ENCODE results near the gene INPP5A.
A peak's percentile ranks its signal among the peaks of the same experiment; 100 is the strongest.

INPP5A gene

DNA sequence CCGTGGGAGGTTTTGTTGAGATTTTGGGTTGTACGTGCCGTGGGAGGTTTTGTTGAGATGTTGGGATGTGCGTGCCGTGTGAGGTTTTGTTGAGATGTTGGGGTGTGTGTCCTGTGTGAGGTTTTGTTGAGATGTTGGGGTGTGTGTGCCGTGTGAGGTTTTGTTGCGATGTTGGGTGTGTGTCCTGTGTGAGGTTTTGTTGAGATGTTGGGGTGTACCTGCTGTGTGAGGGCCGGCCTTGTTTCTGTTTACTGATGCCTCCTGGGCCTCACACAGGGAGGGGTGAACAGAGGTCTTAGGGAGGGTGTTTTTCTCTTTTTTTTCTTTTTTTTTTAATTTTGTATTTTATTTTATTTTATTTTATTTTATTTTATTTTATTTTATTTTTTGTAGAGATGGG lies 36.7 kb downstream of the INPP5A start:
- Mint-ChIP-seq H3K27ac (no peak overlapping the region), H3K27me3 (no peaks in the 10 kb centered on the region), H3K4me1 (peaks cover 39% of the 10 kb centered on the region), H3K36me3 (no peaks in the 10 kb centered on the region), H3K4me3 (no peak overlapping the region), H3K9me3 (no peaks in the 10 kb centered on the region)
- DNase-seq (ENCODE audit: low spot score in 2 of 2) = no peak
- no peak for ATAC-seq (ENCODE audit: low read depth)

DNA sequence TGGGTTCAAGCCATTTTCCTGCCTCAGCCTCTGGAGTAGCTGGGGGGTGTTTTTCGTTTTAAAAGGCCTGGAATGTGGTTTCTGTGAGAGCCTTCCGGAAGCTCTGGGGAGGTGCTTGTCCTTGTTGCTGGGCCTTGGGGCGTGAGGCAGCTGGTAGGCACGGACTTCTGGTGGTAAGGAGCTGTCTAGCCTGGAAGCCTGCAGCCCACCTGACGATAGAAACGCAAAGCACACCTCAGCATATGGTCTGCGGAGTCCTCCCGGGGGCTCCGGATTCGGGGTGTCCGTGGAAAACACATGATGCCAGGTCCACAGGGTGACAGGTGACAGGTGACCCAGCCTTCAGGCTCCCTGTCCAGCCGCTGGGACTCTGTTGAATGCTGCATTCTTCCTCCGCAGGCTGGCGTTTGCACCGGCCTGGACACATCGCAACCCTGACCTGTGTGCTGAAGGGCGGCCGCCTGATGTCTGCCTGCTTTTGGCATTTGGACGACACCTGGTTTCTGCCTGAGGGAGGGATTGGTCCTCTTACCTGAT lies 37.3 kb downstream of the INPP5A start:
- H3K27me3 Mint-ChIP-seq = no peaks in the 10 kb centered on the region
- DNase-seq (ENCODE audit: low spot score in 2 of 2) = no peak

DNA sequence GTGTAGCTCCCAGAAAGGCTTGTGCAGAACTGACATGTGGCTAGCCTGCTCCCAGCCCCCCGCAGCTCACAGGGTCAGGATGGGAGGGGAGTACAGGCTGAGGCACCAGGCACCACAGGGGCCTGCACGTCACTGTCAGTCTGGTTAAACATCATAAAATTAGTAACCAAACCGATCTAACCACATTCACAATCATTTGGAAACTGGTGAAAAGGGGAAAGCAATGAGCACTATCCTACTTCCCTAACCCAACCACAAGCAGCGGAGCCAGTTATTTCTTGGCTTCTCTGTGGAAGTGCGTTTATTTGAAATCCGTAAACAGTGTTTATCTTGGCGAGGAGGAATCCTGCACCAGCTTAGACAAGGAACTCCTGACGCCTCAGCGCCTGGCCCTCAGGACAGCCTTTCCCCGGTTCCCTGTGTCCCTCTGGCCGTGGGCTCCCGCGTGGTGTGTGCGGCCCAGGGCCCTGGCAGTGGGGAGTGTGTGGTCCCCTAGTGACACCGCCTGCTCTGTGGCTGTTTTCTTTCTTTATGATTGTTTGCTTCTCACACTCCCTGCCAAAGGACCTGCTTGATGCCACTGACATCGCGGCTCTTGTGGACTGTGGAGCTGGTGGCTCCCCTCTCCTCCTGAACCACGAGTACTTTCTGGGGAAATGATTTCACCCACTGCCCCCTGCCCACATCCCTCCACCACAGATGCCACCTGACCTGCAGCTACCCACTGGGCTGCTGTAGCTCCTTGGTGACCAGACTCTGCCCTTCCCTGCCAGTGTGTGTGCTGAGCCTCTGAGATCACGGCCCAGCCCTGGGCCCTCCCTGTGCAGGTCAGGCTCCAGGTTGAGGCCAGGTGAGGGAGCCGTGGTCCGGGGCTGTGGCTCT lies 38.0 kb downstream of the INPP5A start:
- peaks cover 40% of the 10 kb centered on the region for H3K4me1 Mint-ChIP-seq
- ATAC-seq (ENCODE audit: low read depth) (peak; percentile 16), DNase-seq (ENCODE audit: low spot score in 2 of 2) (no peak)
- peak overlapping the region; percentile 73 for H3K4me3 Mint-ChIP-seq
- H3K27ac Mint-ChIP-seq = peak overlapping the region; percentile 88
- H3K9me3 Mint-ChIP-seq = no peaks in the 10 kb centered on the region
- H3K27me3 Mint-ChIP-seq = no peaks in the 10 kb centered on the region
- H3K36me3 Mint-ChIP-seq = no peaks in the 10 kb centered on the region

More for the DNA sequence above, 37.3 kb downstream of the INPP5A start:
- peak overlapping the region; percentile 73 for H3K4me3 Mint-ChIP-seq
- no peaks in the 10 kb centered on the region for H3K36me3 Mint-ChIP-seq
- no peak for ATAC-seq (ENCODE audit: low read depth)
- H3K9me3 Mint-ChIP-seq = no peaks in the 10 kb centered on the region
- peak overlapping the region; percentile 88 for H3K27ac Mint-ChIP-seq
- H3K4me1 Mint-ChIP-seq = peaks cover 40% of the 10 kb centered on the region

DNA sequence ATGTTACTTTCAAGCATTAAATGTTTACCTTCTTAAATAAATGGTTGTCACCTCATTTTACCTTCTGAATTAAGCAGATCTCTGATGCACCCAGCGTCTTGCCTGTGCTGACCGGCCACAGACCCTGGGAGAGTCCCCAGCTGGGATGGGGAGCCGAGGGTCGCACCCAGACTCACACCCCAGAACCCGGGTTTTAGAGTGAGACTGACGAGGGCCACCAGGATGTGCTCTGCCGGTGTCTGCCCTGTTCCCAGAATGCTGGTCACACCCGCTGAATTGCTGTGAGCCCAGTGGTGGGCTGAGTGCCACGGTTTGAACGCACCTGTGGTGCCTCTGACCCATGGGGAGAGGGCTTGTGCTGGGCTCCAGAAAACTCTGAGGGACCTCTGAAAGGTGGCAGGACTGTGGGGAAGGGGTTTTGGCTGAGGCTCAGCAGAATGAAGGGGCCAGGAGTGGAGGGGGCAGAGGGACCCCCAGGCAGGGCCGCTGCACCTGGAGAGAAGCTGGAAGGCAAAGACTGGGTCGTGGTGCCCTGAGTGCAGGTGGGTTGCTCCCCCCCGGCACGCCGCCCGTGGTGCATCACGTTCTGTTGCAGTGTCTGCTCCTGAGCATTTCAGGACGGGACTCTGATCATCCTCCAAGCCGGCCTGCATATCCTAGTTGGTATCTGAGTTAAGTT lies 39.2 kb downstream of the INPP5A start:
- Mint-ChIP-seq H3K27ac (peak overlapping the region; percentile 76), H3K4me3 (no peak overlapping the region), H3K36me3 (peaks cover 9% of the 10 kb centered on the region), H3K9me3 (peaks cover 2% of the 10 kb centered on the region), H3K27me3 (no peaks in the 10 kb centered on the region), H3K4me1 (peaks cover 44% of the 10 kb centered on the region)
- no peak for DNase-seq (ENCODE audit: low spot score in 2 of 2)
- ATAC-seq (ENCODE audit: low read depth) = no peak

DNA sequence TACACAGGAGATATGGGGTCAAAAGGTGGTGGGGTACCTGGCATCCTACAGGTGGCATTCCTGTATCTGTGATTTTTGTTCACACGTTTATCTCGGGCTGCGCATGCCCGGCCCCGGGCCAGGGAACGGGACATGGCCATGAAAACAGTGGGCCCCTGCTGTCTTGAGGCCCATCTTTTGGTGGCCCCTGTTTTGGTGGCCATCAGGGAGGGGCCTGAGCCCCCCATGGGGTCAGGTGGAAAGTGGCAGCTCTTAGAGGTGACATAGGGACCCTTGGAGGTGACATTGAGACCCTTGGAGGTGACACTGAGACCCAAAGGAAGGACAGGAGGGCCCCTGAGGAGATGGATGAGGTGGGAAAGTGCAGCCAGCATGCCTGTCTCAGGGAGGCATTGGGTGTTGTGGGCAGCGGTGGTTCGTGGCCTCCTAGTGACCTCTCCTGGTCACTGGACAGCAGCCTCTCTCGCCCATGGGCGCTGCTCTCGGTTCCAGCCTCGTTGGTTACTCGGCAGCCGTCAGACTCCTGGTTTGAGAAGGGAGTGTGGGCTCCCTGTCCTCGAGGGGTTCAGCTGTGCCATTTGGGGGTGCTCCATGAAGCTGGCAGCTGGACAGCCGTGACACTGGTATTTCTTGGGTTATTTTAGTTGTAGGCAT lies 39.9 kb downstream of the INPP5A start:
- DNase-seq (ENCODE audit: low spot score in 2 of 2) (no peak), ATAC-seq (ENCODE audit: low read depth) (no peak)
- no peak overlapping the region for H3K4me3 Mint-ChIP-seq
- H3K9me3 Mint-ChIP-seq = peaks cover 2% of the 10 kb centered on the region
- H3K36me3 Mint-ChIP-seq = peaks cover 12% of the 10 kb centered on the region
- H3K4me1 Mint-ChIP-seq = peaks cover 44% of the 10 kb centered on the region
- no peaks in the 10 kb centered on the region for H3K27me3 Mint-ChIP-seq
- peak overlapping the region; percentile 35 for H3K27ac Mint-ChIP-seq

DNA sequence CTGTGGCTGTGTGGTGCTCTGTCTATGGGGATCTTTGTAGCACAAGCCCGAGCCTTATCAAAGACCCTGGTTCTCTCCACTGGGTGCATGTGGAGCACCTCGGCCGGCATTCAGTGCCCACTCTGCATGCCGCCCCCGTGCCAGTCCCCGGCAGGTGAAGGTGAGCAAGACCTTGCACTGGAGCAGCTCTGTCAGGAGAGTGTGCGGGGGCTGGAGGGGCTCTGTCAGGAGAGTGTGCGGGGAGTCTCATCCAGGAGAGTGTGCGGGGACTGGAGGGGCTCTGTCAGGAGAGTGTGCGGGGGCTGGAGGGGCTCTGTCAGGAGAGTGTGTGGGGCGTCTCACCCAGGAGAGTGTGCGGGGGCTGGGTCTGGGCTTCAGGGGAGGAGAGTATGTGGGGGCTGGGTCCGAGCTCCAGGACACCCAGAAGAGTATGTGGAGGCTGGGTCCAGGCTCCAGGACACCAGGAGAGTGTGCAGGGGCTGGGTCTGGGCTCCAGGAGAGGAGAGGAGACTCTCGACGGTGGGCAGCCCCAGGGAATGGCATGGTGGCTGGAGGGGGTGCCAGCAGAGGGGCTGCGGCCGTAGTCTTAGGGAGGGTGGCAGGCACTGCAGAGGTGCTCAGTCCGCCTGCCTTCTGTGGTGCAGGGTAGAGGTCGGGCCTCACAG lies 40.8 kb downstream of the INPP5A start:
- DNase-seq (ENCODE audit: low spot score in 2 of 2) (no peak), ATAC-seq (ENCODE audit: low read depth) (no peak)
- Mint-ChIP-seq H3K27ac (peak overlapping the region; percentile 51), H3K27me3 (no peaks in the 10 kb centered on the region), H3K9me3 (peaks cover 2% of the 10 kb centered on the region), H3K4me3 (no peak overlapping the region), H3K4me1 (peaks cover 49% of the 10 kb centered on the region), H3K36me3 (peaks cover 14% of the 10 kb centered on the region)

DNA sequence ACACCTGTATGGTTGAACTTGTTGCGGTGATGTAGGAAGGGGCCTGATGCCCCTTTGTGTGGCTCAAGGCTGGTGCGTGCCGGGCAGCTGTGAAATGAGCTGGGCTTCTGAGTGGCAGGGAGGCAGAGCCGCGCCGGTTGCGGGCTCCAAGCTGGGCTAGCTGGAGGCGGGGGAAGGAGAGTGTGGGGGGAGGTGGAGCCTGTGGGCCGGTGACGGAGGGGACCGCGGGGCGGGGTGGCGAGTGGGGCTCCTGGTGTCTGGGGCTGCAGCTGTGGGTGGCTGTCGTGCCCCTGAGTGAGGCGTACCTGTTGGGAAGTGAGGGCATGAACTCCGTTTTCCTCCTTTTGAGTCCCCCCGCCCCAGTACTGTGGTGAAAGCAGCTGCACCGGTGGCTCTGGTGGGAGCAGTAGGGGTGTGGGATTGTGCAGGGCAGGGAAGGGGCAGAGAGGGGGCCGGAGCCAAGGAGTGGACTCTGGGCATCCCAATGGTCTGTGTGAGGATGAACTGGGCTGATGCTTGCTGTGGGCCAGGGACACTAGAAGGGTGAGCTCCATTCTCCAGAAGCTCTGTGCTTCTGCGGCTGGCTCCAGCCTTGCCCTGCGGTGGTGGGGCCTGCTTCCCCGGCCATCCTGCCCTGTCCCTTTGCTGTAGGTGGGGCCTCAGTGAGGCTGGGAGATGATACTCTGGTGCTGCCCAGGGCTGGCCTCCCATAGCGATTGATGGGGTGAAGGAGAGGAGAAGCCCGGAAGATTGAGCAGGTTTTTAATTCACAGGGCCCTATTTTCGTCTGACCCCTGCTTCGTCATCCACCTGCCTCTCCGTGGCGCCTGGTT lies 41.7 kb downstream of the INPP5A start:
- no peak overlapping the region for H3K4me3 Mint-ChIP-seq
- H3K27me3 Mint-ChIP-seq = no peaks in the 10 kb centered on the region
- peaks cover 14% of the 10 kb centered on the region for H3K36me3 Mint-ChIP-seq
- peaks cover 2% of the 10 kb centered on the region for H3K9me3 Mint-ChIP-seq
- ATAC-seq (ENCODE audit: low read depth) (peak; percentile 16), DNase-seq (ENCODE audit: low spot score in 2 of 2) (no peak)
- H3K4me1 Mint-ChIP-seq = peaks cover 49% of the 10 kb centered on the region
- peak overlapping the region; percentile 51 for H3K27ac Mint-ChIP-seq

DNA sequence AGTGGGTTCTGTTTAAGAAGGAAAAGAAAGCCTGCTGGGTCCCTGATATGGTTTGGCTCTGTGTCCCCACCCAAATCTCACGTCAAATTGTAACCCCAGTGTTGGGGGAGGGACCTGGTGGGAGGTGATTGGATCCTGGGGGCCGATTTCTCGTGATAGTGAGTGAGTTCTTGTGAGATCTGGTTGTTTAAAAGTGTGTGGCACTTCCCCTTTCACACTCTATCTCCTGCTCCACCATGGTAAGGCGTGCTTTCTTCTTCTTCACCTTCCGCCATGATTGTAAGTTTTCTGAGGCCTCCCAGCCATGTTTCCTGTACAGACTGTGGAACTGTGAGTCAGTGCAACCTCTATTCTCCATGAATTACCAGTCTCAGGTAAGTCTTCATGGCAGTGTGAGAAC lies 42.6 kb downstream of the INPP5A start:
- ATAC-seq (ENCODE audit: low read depth) (peak; percentile 46), DNase-seq (ENCODE audit: low spot score in 2 of 2) (no peak)
- Mint-ChIP-seq H3K27me3 (no peaks in the 10 kb centered on the region), H3K27ac (peak overlapping the region; percentile 39), H3K9me3 (peaks cover 2% of the 10 kb centered on the region), H3K36me3 (peaks cover 14% of the 10 kb centered on the region), H3K4me3 (no peak overlapping the region), H3K4me1 (peaks cover 48% of the 10 kb centered on the region)

DNA sequence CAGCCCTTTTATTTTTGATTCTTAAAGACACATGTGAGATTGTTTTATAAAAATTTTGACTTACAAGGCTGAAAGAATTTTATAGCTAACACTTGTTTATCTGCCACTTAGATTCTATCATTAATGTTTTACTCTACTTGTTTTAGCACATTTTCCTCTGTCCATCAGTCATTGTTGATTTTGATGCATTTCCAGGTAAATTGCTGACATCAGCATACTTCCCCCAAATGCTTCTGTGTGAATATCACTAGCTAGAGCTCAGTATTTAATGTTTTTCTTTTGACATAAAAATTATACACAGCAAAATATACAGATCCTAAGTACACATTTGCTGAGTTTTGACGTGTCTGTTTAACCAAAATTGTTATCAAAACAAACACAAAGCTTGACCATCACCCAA lies 43.0 kb downstream of the INPP5A start:
- DNase-seq (ENCODE audit: low spot score in 2 of 2) = no peak
- Mint-ChIP-seq H3K36me3 (peaks cover 15% of the 10 kb centered on the region), H3K27ac (peak overlapping the region; percentile 39), H3K4me3 (no peak overlapping the region), H3K4me1 (peaks cover 44% of the 10 kb centered on the region), H3K27me3 (no peaks in the 10 kb centered on the region), H3K9me3 (peaks cover 2% of the 10 kb centered on the region)
- no peak for ATAC-seq (ENCODE audit: low read depth)

DNA sequence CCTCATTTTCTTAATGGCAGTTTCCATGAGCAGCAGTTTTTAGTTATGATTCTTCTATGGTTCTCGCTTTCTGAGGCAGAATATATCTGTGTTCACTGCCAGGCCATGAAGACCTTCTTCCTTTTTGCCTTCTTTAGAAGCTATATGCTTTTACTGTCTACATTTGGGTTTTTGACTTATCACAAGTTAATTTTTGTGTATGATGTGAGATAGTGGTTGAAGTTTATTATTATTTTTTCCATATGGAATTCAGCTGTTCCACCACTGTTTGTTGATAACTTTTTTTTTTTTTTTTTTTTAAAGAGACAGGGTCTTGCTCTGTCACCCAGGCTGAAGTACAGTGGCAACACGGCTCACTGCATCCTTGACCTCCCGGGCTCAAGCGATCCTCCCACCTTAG lies 44.5 kb downstream of the INPP5A start:
- no peak for ATAC-seq (ENCODE audit: low read depth)
- peaks cover 45% of the 10 kb centered on the region for H3K4me1 Mint-ChIP-seq

DNA sequence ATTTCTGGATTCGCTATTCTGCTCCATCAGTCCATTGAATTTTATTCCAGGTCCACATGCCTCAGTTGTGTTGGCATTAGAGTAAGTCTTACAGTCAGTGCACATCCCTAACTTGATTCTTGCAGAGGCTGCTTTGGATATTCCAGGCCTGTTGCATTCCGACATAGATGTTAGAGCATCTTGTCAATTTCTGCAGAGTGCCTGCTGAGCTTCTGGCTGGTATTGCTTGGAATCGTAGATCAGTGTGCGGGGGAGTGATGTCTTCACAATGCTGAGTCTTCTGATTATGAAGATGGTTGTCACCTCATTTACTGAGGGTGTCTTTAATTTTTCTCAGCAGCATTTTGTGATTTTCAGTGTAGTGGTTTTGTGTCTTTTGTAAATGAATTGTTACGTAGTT lies 45.2 kb downstream of the INPP5A start:
- DNase-seq (ENCODE audit: low spot score in 2 of 2) (no peak), ATAC-seq (ENCODE audit: low read depth) (no peak)
- H3K27me3 Mint-ChIP-seq = no peaks in the 10 kb centered on the region
- peaks cover 41% of the 10 kb centered on the region for H3K4me1 Mint-ChIP-seq
- peaks cover 2% of the 10 kb centered on the region for H3K9me3 Mint-ChIP-seq
- H3K36me3 Mint-ChIP-seq = peaks cover 19% of the 10 kb centered on the region
- peak overlapping the region; percentile 22 for H3K27ac Mint-ChIP-seq
- no peak overlapping the region for H3K4me3 Mint-ChIP-seq

More for the DNA sequence above, 44.5 kb downstream of the INPP5A start:
- H3K36me3 Mint-ChIP-seq = peaks cover 19% of the 10 kb centered on the region
- H3K27me3 Mint-ChIP-seq = no peaks in the 10 kb centered on the region
- peak overlapping the region; percentile 39 for H3K27ac Mint-ChIP-seq
- H3K4me3 Mint-ChIP-seq = no peak overlapping the region
- DNase-seq (ENCODE audit: low spot score in 2 of 2) = no peak
- H3K9me3 Mint-ChIP-seq = peaks cover 2% of the 10 kb centered on the region

DNA sequence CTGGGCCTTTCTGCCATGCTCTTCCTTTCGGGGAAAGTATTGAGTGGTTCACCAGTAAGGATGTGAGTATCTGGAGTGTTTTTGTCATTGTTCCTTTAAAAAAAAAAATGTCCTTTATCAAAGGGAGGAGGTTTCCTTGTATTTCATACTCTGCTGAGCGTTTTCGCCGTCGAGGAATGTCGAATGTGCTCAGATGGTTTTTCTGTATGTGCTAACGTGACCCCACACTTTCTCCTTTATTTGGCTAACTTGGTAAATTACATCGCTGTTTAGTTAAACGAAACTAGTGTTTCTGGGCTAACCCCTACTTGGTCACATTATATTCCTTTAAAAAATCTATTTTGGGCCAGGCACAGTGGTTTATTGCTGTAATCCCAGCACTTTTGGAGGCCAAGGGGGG lies 45.9 kb downstream of the INPP5A start:
- peaks cover 41% of the 10 kb centered on the region for H3K4me1 Mint-ChIP-seq
- H3K4me3 Mint-ChIP-seq = no peak overlapping the region
- ATAC-seq (ENCODE audit: low read depth) = no peak
- DNase-seq (ENCODE audit: low spot score in 2 of 2) = no peak
- peak overlapping the region; percentile 22 for H3K27ac Mint-ChIP-seq
- H3K9me3 Mint-ChIP-seq = peaks cover 2% of the 10 kb centered on the region
- H3K36me3 Mint-ChIP-seq = peaks cover 19% of the 10 kb centered on the region
- H3K27me3 Mint-ChIP-seq = no peaks in the 10 kb centered on the region

DNA sequence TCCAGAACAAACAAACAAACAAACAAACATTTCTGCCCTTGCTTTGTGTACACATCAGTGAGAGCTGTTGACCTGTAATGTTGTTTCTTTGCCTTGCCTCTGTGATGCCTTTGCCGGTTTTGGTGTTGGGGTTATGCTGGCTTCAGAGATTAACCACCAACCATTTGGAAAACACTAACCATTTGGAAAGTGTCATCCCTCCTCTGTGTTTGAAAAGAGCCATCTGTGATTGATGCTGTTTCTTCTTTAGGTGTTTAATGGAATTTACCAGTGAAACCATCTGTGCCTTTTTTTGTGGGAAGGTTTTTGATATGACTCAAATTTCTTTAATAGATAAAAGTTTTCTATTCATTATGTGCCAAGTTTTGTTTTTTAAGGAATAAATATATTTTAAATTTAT lies 46.5 kb downstream of the INPP5A start:
- DNase-seq (ENCODE audit: low spot score in 2 of 2) (no peak), ATAC-seq (ENCODE audit: low read depth) (no peak)
- H3K27me3 Mint-ChIP-seq = no peaks in the 10 kb centered on the region
- peaks cover 39% of the 10 kb centered on the region for H3K4me1 Mint-ChIP-seq
- no peak overlapping the region for H3K27ac Mint-ChIP-seq
- H3K36me3 Mint-ChIP-seq = peaks cover 19% of the 10 kb centered on the region
- peaks cover 2% of the 10 kb centered on the region for H3K9me3 Mint-ChIP-seq
- H3K4me3 Mint-ChIP-seq = no peak overlapping the region
